Smooth muscle cell (in vitro differentiated cells): ENCODE results near the gene MS4A6E. TPM values are rescaled to one million over a fixed set of nuclear protein-coding genes. Genes with fewer than 3 reads are reported as not detected.

Experiments
- DNase-seq: peaks from one replicate; lab custom pipeline; 2025; ENCODE audit not compliant: unreplicated experiment; lab: John Stamatoyannopoulos, UW
- H2AFZ ChIP-seq: fragments of 200-600 bp; sonication (generic); 2 replicates; pipeline ENCODE4 v1.6.0; 2016; ENCODE audit warnings: antibody characterized with exemption, low read depth, mild to moderate bottlenecking
- H3F3A ChIP-seq: fragments of 200-600 bp; sonication (generic); 2 replicates; pipeline ENCODE4 v1.6.0; 2017; ENCODE audit warnings: antibody characterized with exemption, low read depth
- H3K27ac ChIP-seq: fragments of 200-600 bp; sonication (generic); 2 replicates; pipeline ENCODE4 v1.5.1; 2016; ENCODE audit warnings: low read depth, mild to moderate bottlenecking
- H3K27me3 ChIP-seq: fragments of 200-600 bp; sonication (generic); 2 replicates; pipeline ENCODE4 v1.6.1; 2016; ENCODE audit warnings: low read depth, mild to moderate bottlenecking
- H3K36me3 ChIP-seq: fragments of 200-600 bp; sonication (generic); 2 replicates; pipeline ENCODE4 v1.5.1; 2016; ENCODE audit warnings: low read depth
- H3K4me1 ChIP-seq: fragments of 200-600 bp; sonication (generic); 2 replicates; pipeline ENCODE4 v1.5.1; 2016; ENCODE audit warnings: low read depth
- H3K4me2 ChIP-seq: fragments of 200-600 bp; sonication (generic); 2 replicates; pipeline ENCODE4 v1.6.0; 2016; ENCODE audit warnings: mild to moderate bottlenecking
- H3K4me3 ChIP-seq: fragments of 200-600 bp; sonication (generic); 2 replicates; pipeline ENCODE4 v1.5.1; 2016; ENCODE audit warnings: mild to moderate bottlenecking
- H3K79me2 ChIP-seq: fragments of 200-600 bp; sonication (generic); 2 replicates; pipeline ENCODE4 v1.6.0; 2016; ENCODE audit warnings: low read depth, mild to moderate bottlenecking
- H3K9ac ChIP-seq: fragments of 200-600 bp; sonication (generic); 2 replicates; pipeline ENCODE4 v1.6.0; 2016; ENCODE audit warnings: low read depth
- H3K9me3 ChIP-seq: fragments of 200-600 bp; sonication (generic); replicated peaks from 2 replicates; pipeline ENCODE4 v1.5.1; 2016; ENCODE audit warnings: low read depth
- H4K20me1 ChIP-seq: fragments of 200-600 bp; sonication (generic); 2 replicates; pipeline ENCODE4 v1.6.0; 2016; ENCODE audit warnings: low read depth
- WGBS: methylation state at CpG from one replicate; pipeline ENCODE4 v1.1.7; 2016; ENCODE audit warnings: low lambda C conversion rate; 5-methylcytosine and 5-hydroxymethylcytosine counted together
- polyA plus RNA-seq: library from polyadenylated mRNA; unstranded; fragments of >200 nt; fragmentation: Nextera tagmentation; extraction: Ambion mirVana; gene quantifications from 2 replicates; pipeline ENCODE4 v1.2.1, GENCODE V29; 2016
- total RNA-seq: library from RNA; depleted of rRNA; stranded (reverse); fragments of >200 nt; gene quantifications from 2 replicates; pipeline ENCODE4 v1.2.3, GENCODE V29; 2014
- TF ChIP-seq, protein P1 (sequence below): fragments of 200-600 bp; sonication (generic); IDR thresholded peaks from 2 replicates; pipeline ENCODE4 v1.5.1; 2017; ENCODE audit warnings: borderline replicate concordance, mild to moderate bottlenecking, antibody characterized with exemption; ENCODE audit not compliant: insufficient read depth, poor library complexity, severe bottlenecking

Gene MS4A6E
- total and polyA plus RNA-seq, 2 experiments from 2014 or later, result not detected

DNA sequence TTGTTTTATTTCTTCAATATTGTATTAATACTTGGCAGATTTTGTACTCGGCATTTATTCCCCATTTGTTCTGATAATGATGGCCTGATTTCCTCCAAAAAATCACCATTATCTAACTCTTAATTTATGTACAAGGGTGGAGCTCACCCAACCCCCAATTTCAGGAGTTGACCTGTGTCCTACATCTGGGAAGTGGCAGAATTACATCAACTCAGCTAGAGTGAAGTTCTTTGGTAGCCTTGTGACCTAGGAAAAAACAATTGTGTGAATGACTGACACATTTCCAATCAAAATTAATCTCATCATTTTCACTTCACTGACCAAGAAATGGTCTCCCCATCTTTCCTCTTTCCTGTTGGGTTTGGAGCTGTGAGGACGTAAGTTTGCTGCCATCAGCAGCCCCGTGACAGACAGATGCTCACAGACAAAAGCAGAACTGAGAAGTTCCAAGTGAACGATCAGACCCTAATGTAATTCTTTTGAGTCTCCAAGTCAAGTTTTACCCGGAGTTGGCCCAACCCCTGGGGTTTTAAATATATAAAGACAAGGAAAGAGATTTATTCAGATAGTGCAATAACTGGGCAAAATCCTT lies 16.6 kb upstream of the MS4A6E start:
- no peaks in the 10 kb centered on the region for H3F3A ChIP-seq
- no peak overlapping the region for H2AFZ ChIP-seq
- no peak overlapping the region for H3K9ac ChIP-seq
- H3K4me3 ChIP-seq, result no peak overlapping the region
- H4K20me1 ChIP-seq, result no peaks in the 10 kb centered on the region
- H3K9me3 ChIP-seq, result no peaks in the 10 kb centered on the region
- no peaks in the 10 kb centered on the region for H3K4me1 ChIP-seq
- H3K4me2 ChIP-seq, result no peak overlapping the region
- TF ChIP-seq, protein P1, sequence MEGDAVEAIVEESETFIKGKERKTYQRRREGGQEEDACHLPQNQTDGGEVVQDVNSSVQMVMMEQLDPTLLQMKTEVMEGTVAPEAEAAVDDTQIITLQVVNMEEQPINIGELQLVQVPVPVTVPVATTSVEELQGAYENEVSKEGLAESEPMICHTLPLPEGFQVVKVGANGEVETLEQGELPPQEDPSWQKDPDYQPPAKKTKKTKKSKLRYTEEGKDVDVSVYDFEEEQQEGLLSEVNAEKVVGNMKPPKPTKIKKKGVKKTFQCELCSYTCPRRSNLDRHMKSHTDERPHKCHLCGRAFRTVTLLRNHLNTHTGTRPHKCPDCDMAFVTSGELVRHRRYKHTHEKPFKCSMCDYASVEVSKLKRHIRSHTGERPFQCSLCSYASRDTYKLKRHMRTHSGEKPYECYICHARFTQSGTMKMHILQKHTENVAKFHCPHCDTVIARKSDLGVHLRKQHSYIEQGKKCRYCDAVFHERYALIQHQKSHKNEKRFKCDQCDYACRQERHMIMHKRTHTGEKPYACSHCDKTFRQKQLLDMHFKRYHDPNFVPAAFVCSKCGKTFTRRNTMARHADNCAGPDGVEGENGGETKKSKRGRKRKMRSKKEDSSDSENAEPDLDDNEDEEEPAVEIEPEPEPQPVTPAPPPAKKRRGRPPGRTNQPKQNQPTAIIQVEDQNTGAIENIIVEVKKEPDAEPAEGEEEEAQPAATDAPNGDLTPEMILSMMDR, result no peak
- no peak overlapping the region for H3K27ac ChIP-seq
- H3K27me3 ChIP-seq, result no peaks in the 10 kb centered on the region
- no peaks in the 10 kb centered on the region for H3K79me2 ChIP-seq
- WGBS, result 63% methylated on average over 5 of the region's 5 CpGs
- DNase-seq, result no peak
- no peaks in the 10 kb centered on the region for H3K36me3 ChIP-seq

DNA sequence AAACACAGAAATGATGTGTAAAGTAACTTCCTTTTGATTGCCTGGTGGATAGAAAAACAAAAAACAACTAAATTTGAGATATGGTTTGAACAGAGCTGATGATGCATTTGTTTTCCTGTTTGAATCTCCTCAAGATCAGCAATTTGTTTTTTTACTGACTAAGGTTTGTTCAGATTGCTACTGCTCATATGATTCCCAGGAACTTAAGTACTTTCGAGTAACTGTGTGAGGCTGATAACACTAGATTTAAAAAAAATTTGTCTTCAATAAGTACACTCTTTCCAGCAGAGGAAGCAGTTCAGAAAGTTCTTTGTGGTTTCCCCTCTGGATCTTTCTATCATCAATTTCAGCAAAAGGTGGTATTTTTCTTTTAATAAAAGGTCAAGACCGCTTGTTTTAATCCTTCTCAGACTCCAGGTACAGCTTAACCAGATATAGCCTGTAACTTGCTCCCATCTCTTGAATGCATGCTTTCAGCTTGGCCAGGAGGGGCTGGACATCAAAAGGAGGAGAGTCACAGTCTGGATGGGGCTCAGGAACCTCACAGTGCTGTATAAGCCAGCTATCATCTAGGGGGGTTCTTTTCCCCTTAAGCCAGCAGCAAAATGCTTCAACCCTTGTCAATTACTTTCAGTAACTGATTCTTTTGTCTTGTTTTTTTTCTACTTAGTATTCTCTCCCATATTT lies 12.3 kb upstream of the MS4A6E start:
- Histone ChIP-seq H3K27me3 (no peaks in the 10 kb centered on the region), H3K4me1 (no peaks in the 10 kb centered on the region), H3K4me2 (no peak overlapping the region), H4K20me1 (no peaks in the 10 kb centered on the region), H3F3A (no peaks in the 10 kb centered on the region), H3K4me3 (no peak overlapping the region), H3K79me2 (no peaks in the 10 kb centered on the region), H3K36me3 (no peaks in the 10 kb centered on the region), H3K27ac (no peak overlapping the region), H2AFZ (no peak overlapping the region), H3K9me3 (no peaks in the 10 kb centered on the region), H3K9ac (no peak overlapping the region)
- no peak for DNase-seq
- WGBS, result 57% methylated on average over 2 of the region's 2 CpGs
- TF ChIP-seq, protein P1, result no peak

DNA sequence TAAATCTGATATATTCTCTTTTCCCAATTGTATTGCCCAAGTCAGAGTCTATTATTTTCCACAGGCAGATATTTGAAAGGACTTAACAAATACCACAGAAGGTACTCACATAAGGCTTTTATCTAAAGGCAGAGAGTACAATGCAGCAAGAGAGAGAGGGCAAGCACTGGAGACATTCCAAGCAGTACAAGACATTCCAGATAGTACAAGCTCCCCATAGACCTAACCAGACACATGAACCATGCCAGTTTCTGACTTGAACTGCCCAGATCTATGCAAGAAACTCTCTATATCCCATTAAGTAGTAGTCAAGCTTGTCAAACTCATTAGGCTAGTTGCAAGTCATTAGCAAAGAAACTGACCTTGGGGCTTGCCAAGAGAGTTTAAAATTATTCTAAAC lies 11.2 kb upstream of the MS4A6E start:
- TF ChIP-seq, protein P1, result no peak
- Histone ChIP-seq H3F3A (no peaks in the 10 kb centered on the region), H3K27ac (no peak overlapping the region)

DNA sequence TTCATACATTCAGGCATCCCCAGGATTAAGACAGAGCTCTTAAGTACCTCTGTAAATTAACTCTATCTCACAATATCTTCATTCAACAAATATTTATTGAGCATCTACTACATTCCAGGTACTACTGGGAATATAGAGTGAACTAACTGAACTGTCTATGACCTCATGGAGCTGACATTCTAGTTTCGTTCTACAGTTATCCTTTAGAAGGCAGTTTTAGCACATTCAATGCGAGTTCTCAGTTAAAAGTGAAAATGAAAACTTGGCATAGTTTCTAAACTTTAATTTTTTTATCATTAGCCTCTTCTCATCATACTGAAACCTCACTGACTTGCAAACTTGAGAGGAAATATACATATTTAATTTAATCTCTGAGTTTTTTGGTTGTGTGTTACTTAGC lies 10.7 kb upstream of the MS4A6E start:
- Histone ChIP-seq H3K9me3 (no peaks in the 10 kb centered on the region), H3K36me3 (no peaks in the 10 kb centered on the region)
- WGBS, result 78% methylated on average over 2 of the region's 2 CpGs

More for the DNA sequence above, 11.2 kb upstream of the MS4A6E start:
- Histone ChIP-seq H3K4me3 (no peak overlapping the region), H2AFZ (no peak overlapping the region), H4K20me1 (no peaks in the 10 kb centered on the region), H3K9ac (no peak overlapping the region), H3K4me2 (no peak overlapping the region), H3K4me1 (no peaks in the 10 kb centered on the region), H3K79me2 (no peaks in the 10 kb centered on the region), H3K9me3 (no peaks in the 10 kb centered on the region), H3K27me3 (no peaks in the 10 kb centered on the region), H3K36me3 (no peaks in the 10 kb centered on the region)
- DNase-seq, result no peak

More for the DNA sequence above, 10.7 kb upstream of the MS4A6E start:
- Histone ChIP-seq H3K27me3 (no peaks in the 10 kb centered on the region), H2AFZ (no peak overlapping the region), H3F3A (no peaks in the 10 kb centered on the region), H4K20me1 (no peaks in the 10 kb centered on the region), H3K9ac (no peak overlapping the region), H3K27ac (no peak overlapping the region), H3K79me2 (no peaks in the 10 kb centered on the region), H3K4me3 (no peak overlapping the region), H3K4me1 (no peaks in the 10 kb centered on the region), H3K4me2 (no peak overlapping the region)
- no peak for DNase-seq
- TF ChIP-seq, protein P1, result no peak
